WI38 (cell line): ENCODE results near the gene TKT.

ENCODE experiments used
- H3K4me3 ChIP-seq: 2 replicates; pipeline ENCODE4 v1.5.1; 2011; ENCODE audit warnings: low read depth, mild to moderate bottlenecking, control low read depth, low read length
- TF ChIP-seq, protein P1 (sequence below): IDR thresholded peaks from 2 replicates; pipeline ENCODE4 v1.5.1; 2012; ENCODE audit warnings: low read depth, mild to moderate bottlenecking, control low read depth, low read length

The TKT gene

DNA sequence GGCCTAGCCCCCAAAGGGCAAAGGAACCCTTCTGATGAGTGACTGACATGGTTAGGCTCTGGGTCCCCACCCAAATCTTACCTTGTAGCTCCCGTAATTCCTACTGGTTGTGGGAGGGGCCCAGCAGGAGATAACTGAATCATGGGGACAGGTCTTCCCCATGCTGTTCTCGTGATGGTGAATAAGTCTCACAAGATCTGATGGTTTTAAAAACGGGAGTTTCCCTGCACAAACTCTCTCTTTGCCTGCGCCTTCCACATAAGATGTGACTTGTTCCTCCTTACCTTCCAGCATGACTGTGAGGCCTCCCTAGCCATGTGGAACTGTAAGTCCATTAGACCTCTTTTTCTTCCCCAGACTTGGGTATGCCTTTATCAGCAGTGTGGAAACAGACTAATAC lies 16.9 kb downstream of the TKT start:
- TF ChIP-seq, protein P1, sequence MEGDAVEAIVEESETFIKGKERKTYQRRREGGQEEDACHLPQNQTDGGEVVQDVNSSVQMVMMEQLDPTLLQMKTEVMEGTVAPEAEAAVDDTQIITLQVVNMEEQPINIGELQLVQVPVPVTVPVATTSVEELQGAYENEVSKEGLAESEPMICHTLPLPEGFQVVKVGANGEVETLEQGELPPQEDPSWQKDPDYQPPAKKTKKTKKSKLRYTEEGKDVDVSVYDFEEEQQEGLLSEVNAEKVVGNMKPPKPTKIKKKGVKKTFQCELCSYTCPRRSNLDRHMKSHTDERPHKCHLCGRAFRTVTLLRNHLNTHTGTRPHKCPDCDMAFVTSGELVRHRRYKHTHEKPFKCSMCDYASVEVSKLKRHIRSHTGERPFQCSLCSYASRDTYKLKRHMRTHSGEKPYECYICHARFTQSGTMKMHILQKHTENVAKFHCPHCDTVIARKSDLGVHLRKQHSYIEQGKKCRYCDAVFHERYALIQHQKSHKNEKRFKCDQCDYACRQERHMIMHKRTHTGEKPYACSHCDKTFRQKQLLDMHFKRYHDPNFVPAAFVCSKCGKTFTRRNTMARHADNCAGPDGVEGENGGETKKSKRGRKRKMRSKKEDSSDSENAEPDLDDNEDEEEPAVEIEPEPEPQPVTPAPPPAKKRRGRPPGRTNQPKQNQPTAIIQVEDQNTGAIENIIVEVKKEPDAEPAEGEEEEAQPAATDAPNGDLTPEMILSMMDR: no peak

DNA sequence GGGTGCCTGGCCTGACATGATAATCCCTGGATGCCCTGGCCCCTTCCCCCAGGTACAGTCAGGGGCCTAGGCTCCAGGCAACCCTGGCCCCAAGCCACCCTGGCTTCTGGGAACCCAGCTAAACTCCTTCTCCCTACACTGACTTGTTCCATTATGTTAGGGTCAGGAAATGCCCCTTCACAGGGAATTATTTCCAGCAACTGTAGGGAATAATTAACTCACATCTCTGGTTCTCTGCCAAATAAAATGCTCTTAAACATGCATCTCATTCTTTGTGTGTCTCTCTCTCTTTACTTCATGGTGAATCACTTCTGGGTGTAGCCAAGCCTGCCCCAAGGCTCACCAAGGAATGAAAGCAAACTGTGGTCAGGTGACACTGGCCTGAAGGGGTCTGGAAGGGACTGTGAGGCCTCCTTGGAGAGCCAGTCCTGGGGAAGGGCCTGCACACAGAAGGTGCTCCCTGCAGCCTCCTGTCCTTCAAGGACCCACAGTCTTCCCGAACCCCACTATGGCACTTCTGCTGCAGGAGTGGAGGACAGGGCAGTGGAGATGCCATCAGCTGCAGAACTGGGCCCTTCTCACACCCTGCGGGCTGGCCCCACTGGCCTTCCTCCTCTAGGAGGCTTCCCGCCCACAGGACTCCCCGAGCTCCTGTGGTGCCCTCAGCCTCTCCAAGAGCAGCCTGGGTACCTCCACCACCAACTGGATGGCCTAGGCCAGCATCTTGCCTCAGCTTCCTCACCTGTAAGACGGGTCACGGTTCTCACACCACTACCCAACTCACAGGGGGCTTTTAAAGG lies 17.6 kb downstream of the TKT start:
- no peak overlapping the region for H3K4me3 ChIP-seq
- TF ChIP-seq, protein P1: no peak

More for the DNA sequence above, 16.9 kb downstream of the TKT start:
- H3K4me3 ChIP-seq: no peak overlapping the region

DNA sequence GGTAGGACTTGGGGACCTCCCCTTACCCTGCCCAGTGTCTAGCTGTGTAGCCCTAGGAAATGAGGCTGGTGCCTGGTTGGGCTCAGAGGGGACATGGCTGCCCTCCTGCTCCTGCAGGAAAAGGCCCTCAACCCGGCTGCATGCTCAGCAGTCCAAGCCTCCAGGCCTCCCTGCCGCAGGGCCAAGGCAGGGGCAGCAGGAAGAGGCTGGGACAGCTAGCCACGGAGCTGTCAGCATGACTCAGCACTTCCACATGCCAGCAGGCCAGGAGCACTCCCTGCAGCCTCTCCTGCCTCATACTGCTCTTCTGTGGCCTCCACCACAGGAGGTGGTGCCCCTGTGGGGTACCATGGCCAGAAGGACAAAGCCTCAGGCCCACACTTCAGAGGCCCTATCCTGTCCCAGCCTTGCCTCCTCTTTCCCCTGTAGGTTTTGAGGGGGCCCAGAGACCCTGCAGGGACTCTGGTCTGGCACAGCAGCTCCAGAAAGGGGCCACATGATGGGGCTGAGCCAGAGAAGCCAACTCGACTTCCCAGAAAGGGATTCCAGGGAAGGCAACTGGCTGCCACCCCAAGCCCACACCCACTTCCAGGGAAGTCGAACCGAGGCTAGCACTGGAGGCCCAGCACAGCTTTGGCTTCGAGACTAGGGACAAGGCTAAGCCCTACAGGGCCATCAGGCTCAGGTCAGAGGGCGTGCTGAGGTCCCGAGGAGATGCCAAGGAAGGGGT lies 19.5 kb downstream of the TKT start:
- TF ChIP-seq, protein P1: no peak
- no peak overlapping the region for H3K4me3 ChIP-seq

DNA sequence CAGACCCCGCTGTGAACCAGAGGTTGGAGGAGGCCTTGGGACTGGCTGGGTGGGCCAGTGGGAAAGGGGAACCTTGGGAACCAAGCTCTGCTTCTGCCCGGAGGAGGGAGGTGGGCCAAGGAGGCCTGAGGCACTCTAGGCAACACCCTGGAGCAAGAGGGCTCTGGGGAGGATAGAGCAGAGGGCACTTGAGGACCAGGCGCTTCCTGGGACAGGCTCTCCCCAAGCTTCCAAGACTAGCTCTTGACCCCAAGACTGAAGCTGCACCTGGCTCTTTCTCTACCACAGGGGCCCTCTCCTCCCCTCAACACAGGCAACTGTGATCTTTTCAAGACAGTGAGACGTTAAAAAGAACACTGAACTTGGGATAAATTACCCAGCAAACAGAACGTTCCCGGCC lies 20.3 kb downstream of the TKT start:
- no peak overlapping the region for H3K4me3 ChIP-seq
- TF ChIP-seq, protein P1: no peak

DNA sequence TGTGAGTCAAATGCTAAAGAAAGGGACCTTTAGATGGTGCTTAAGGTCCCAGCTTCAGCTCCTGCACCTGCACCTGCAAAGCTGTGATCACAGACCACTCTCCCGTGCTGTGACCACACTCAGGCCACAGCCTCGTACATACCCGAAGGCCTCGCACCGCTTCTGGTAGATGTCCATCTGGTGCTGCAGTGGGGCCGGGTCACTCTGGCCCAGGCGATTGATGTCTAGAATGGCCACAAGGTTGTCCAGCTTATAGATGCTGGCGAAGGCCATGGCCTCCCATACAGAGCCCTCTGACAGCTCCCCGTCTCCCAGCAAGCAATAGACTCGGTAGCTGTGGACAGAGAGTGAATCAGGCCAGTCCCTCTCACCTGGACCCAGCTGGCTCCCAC lies 21.0 kb downstream of the TKT start:
- TF ChIP-seq, protein P1: no peak
- no peak overlapping the region for H3K4me3 ChIP-seq

DNA sequence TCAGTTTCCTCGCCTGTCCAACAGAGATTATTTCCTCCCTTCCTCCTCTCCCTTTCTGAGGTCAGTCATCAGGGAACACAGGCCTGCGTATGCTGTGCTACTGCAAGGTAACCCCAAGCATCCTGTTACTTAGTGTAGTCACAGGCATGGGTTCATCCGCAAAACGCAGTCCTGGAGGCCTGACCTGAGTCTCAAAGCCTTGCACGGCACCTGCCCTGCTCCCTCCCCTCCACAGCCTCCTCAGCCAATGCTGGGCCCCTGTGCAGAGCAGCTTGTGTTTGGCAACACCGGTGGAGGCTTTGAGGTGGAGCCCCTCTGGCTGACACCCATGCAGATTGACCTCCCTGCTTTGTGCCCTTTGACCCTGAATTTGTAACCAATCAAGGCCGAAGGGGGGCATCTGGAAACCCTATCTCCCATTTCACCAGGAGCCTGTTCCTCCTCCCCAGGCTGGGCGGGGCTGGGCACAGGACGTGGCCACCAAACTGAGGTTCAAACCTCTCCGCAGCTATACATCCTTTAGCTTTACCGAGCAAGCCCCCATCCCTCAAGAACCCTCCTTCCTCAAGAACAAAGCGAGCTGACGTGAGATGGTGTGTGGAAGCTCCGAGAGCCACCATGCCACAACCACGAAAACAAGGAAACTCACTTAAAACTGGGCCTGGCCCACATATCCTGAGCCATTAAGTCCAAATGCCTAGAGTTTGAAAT lies 21.5 kb downstream of the TKT start:
- TF ChIP-seq, protein P1: no peak
- H3K4me3 ChIP-seq: no peak overlapping the region
